CD4-positive, alpha-beta T cell treated with Interleukin-6 for 4 hours (primary cell): ENCODE measurements around the gene ZDHHC14.

Source experiments
- DNase-seq: peaks from one replicate; pipeline ENCODE4 v3.0.0-alpha.2; 2020; ENCODE audit warnings: mixed read lengths

ZDHHC14 gene

GRCh38 chr6:157607317-157608109, 226.5 kb downstream of the ZDHHC14 start:
- DNase-seq, result no peak

- DNase-seq, result no peak
These were observed 227.5 kb downstream of the ZDHHC14 start for GRCh38 chr6:157608221-157609075.

GRCh38 chr6:157609117-157609516, 228.1 kb downstream of the ZDHHC14 start:
- no peak for DNase-seq

GRCh38 chr6:157609556-157609955, 228.6 kb downstream of the ZDHHC14 start:
- DNase-seq, result no peak

GRCh38 chr6:157610451-157610999, 229.5 kb downstream of the ZDHHC14 start:
- DNase-seq, result no peak

GRCh38 chr6:157611406-157611805, 230.4 kb downstream of the ZDHHC14 start:
- DNase-seq, result no peak

- no peak for DNase-seq
These were observed 232.1 kb downstream of the ZDHHC14 start for GRCh38 chr6:157613011-157613522.

GRCh38 chr6:157614026-157614568, 233.1 kb downstream of the ZDHHC14 start:
- DNase-seq, result no peak

- DNase-seq, result no peak
These were observed 234.4 kb downstream of the ZDHHC14 start for GRCh38 chr6:157615420-157615769.

GRCh38 chr6:157615951-157616350, 235.0 kb downstream of the ZDHHC14 start:
- DNase-seq, result no peak

GRCh38 chr6:157620944-157621343, 240.0 kb downstream of the ZDHHC14 start:
- DNase-seq, result no peak

GRCh38 chr6:157621406-157621805, 240.4 kb downstream of the ZDHHC14 start:
- DNase-seq, result no peak

- no peak for DNase-seq
These were observed 241.4 kb downstream of the ZDHHC14 start for GRCh38 chr6:157622427-157622826.

GRCh38 chr6:157625111-157625510, 244.1 kb downstream of the ZDHHC14 start:
- no peak for DNase-seq

- no peak for DNase-seq
These were observed 244.8 kb downstream of the ZDHHC14 start for GRCh38 chr6:157625764-157626163.

- no peak for DNase-seq
These were observed 246.4 kb downstream of the ZDHHC14 start for GRCh38 chr6:157627195-157627966.

GRCh38 chr6:157628463-157628862, 247.5 kb downstream of the ZDHHC14 start:
- no peak for DNase-seq

- no peak for DNase-seq
These were observed 248.2 kb downstream of the ZDHHC14 start for GRCh38 chr6:157629220-157629619.

- no peak for DNase-seq
These were observed 249.6 kb downstream of the ZDHHC14 start for GRCh38 chr6:157630463-157631080.

- no peak for DNase-seq
These were observed 250.4 kb downstream of the ZDHHC14 start for GRCh38 chr6:157631412-157631811.

GRCh38 chr6:157631838-157632614, 251.0 kb downstream of the ZDHHC14 start:
- no peak for DNase-seq
